WTC11 (cell line): ENCODE measurements around the gene CXCL14. TPM values are rescaled to one million over a fixed set of nuclear protein-coding genes. Genes with fewer than 3 reads are reported as not detected.

ENCODE experiments used
- ATAC-seq: fragments of 200-7000 bp; cut with Tn5 transposase; 2 replicates; pipeline ENCODE4 v1.10.0; 2021; ENCODE audit warnings: mild to moderate bottlenecking, moderate library complexity
- CTCF ChIA-PET: fragments of 300-600 bp; sonication (Branson Sonifier 250); formaldehyde crosslinking; loops from one replicate; lab custom pipeline; 2021; ENCODE audit warnings: antibody characterized with exemption; lab: Charles Lee
- POLR2A ChIA-PET: fragments of 350-600 bp; sonication (Branson Sonifier 250); formaldehyde crosslinking; loops from one replicate; lab custom pipeline; 2021; ENCODE audit warnings: antibody characterized with exemption; lab: Charles Lee
- DNase-seq: peaks from one replicate; pipeline ENCODE4 v3.0.0; 2021; ENCODE audit warnings: low spot score
- H3K27ac Mint-ChIP-seq: 2 replicates; pipeline ENCODE4 v1.8.0; 2021; ENCODE audit warnings: mixed read lengths
- H3K27me3 Mint-ChIP-seq: 2 replicates; pipeline ENCODE4 v1.8.0; 2021; ENCODE audit warnings: low read depth, mild to moderate bottlenecking, moderate library complexity, mixed read lengths
- H3K36me3 Mint-ChIP-seq: 2 replicates; pipeline ENCODE4 v1.8.0; 2021; ENCODE audit warnings: mixed read lengths
- H3K4me1 Mint-ChIP-seq: 2 replicates; pipeline ENCODE4 v1.8.0; 2022; ENCODE audit warnings: mixed read lengths
- H3K4me3 Mint-ChIP-seq: 2 replicates; pipeline ENCODE4 v1.8.0; 2021; ENCODE audit warnings: mild to moderate bottlenecking, moderate library complexity, mixed read lengths
- H3K9me3 Mint-ChIP-seq: 2 replicates; pipeline ENCODE4 v1.8.0; 2021; ENCODE audit warnings: mixed read lengths
- AFF4 ChIP-seq: sonication (generic); formaldehyde crosslinking; IDR thresholded peaks from 2 replicates; pipeline ENCODE4 v1.8.1; 2023; ENCODE audit warnings: mild to moderate bottlenecking, missing genetic modification reagents, borderline replicate concordance
- CBFB ChIP-seq: sonication (generic); formaldehyde crosslinking; IDR thresholded peaks from 2 replicates; pipeline ENCODE4 v1.8.1; 2022; ENCODE audit warnings: mild to moderate bottlenecking, low read depth, missing genetic modification reagents
- CREB1 ChIP-seq: sonication (generic); formaldehyde crosslinking; IDR thresholded peaks from 2 replicates; pipeline ENCODE4 v1.8.0; 2023; ENCODE audit warnings: mild to moderate bottlenecking, missing genetic modification reagents
- CTCF ChIP-seq: fragments of 200-600 bp; IDR thresholded peaks from 2 replicates; pipeline ENCODE4 v1.8.0; 2022; ENCODE audit warnings: antibody characterized with exemption
- E2F4 ChIP-seq: sonication (generic); formaldehyde crosslinking; IDR thresholded peaks from 2 replicates; pipeline ENCODE4 v1.8.1; 2022; ENCODE audit warnings: low read depth, mild to moderate bottlenecking, moderate library complexity, missing genetic modification reagents, borderline replicate concordance
- ESRRA ChIP-seq: sonication (generic); formaldehyde crosslinking; IDR thresholded peaks from 2 replicates; pipeline ENCODE4 v1.8.1; 2022; ENCODE audit warnings: mild to moderate bottlenecking, missing genetic modification reagents, borderline replicate concordance
- GRHL2 ChIP-seq: fragments of 250-450 bp; sonication (Bioruptor Pico); IDR thresholded peaks from 2 replicates; pipeline ENCODE4 v1.8.0; 2022; ENCODE audit warnings: mild to moderate bottlenecking, moderate library complexity; ENCODE audit not compliant: insufficient replicate concordance, severe bottlenecking
- HMGA2 ChIP-seq: fragments of 250-450 bp; sonication (Bioruptor Pico); IDR thresholded peaks from 2 replicates; pipeline ENCODE4 v1.4.0; 2021; ENCODE audit warnings: mild to moderate bottlenecking, moderate library complexity
- KAT7 ChIP-seq: sonication (generic); formaldehyde crosslinking; IDR thresholded peaks from 2 replicates; pipeline ENCODE4 v1.8.1; 2023; ENCODE audit warnings: missing genetic modification reagents, mild to moderate bottlenecking, borderline replicate concordance
- MAX ChIP-seq: sonication (generic); formaldehyde crosslinking; IDR thresholded peaks from 2 replicates; pipeline ENCODE4 v1.8.0; 2022; ENCODE audit warnings: mild to moderate bottlenecking, missing genetic modification reagents
- NFE2L1 ChIP-seq: sonication (generic); formaldehyde crosslinking; IDR thresholded peaks from 2 replicates; pipeline ENCODE4 v1.8.1; 2023; ENCODE audit warnings: missing genetic modification reagents
- OVOL2 ChIP-seq: fragments of 250-450 bp; sonication (Bioruptor Pico); IDR thresholded peaks from 2 replicates; pipeline ENCODE4 v1.9.0; 2021; ENCODE audit warnings: mild to moderate bottlenecking, borderline replicate concordance
- RELA ChIP-seq: sonication (generic); formaldehyde crosslinking; IDR thresholded peaks from 2 replicates; pipeline ENCODE4 v1.8.1; 2022; ENCODE audit warnings: missing genetic modification reagents, mild to moderate bottlenecking, borderline replicate concordance
- SMAD3 ChIP-seq: sonication (generic); formaldehyde crosslinking; IDR thresholded peaks from 2 replicates; pipeline ENCODE4 v1.8.0; 2022; ENCODE audit warnings: missing genetic modification reagents, mild to moderate bottlenecking, borderline replicate concordance
- SOX15 ChIP-seq: fragments of 250-450 bp; sonication (Bioruptor Pico); IDR thresholded peaks from 2 replicates; pipeline ENCODE4 v1.9.0; 2021; ENCODE audit warnings: mild to moderate bottlenecking
- SP1 ChIP-seq: sonication (generic); formaldehyde crosslinking; conservative IDR thresholded peaks from 2 replicates; pipeline ENCODE4 v1.8.1; 2022; ENCODE audit warnings: missing genetic modification reagents
- STAT6 ChIP-seq: sonication (generic); formaldehyde crosslinking; conservative IDR thresholded peaks from 2 replicates; pipeline ENCODE4 v1.8.1; 2023; ENCODE audit warnings: mild to moderate bottlenecking, low read depth, missing genetic modification reagents, moderate library complexity
- TEAD1 ChIP-seq: sonication (generic); formaldehyde crosslinking; IDR thresholded peaks from 2 replicates; pipeline ENCODE4 v1.8.0; 2022; ENCODE audit warnings: mild to moderate bottlenecking, missing genetic modification reagents
- ZNF138 ChIP-seq: sonication (generic); formaldehyde crosslinking; conservative IDR thresholded peaks from 2 replicates; pipeline ENCODE4 v1.8.1; 2022; ENCODE audit warnings: mild to moderate bottlenecking, moderate library complexity, missing genetic modification reagents
- ZNF232 ChIP-seq: sonication (generic); formaldehyde crosslinking; IDR thresholded peaks from 2 replicates; pipeline ENCODE4 v1.8.0; 2022; ENCODE audit warnings: mild to moderate bottlenecking, missing genetic modification reagents
- ZNF263 ChIP-seq: sonication (generic); formaldehyde crosslinking; IDR thresholded peaks from 2 replicates; pipeline ENCODE4 v1.8.1; 2022; ENCODE audit warnings: low read depth, mild to moderate bottlenecking, moderate library complexity, missing genetic modification reagents
- ZNF416 ChIP-seq: fragments of 250-450 bp; sonication (Bioruptor Pico); IDR thresholded peaks from 2 replicates; pipeline ENCODE4 v1.9.0; 2021; ENCODE audit warnings: mild to moderate bottlenecking, inconsistent platforms
- ZNF671 ChIP-seq: fragments of 250-450 bp; sonication (Bioruptor Pico); IDR thresholded peaks from 2 replicates; pipeline ENCODE4 v1.8.0; 2021; ENCODE audit warnings: mild to moderate bottlenecking
- total RNA-seq: library from RNA; stranded (reverse); gene quantifications from 3 replicates; pipeline ENCODE4 v1.2.3, GENCODE V29; 2021

Gene CXCL14
- total RNA-seq, 1 experiment from 2014 or later: 0.87 TPM

- H3K4me3 Mint-ChIP-seq: no peak overlapping the region
- CTCF ChIA-PET: no interaction called here
- H3K4me1 Mint-ChIP-seq: peaks cover 11% of the 10 kb centered on the region
- H3K36me3 Mint-ChIP-seq: no peaks in the 10 kb centered on the region
- POLR2A ChIA-PET: no interaction called here
- H3K27ac Mint-ChIP-seq: no peak overlapping the region
- no peak for ATAC-seq
- DNase-seq: no peak
- peaks cover 21% of the 10 kb centered on the region for H3K27me3 Mint-ChIP-seq
- H3K9me3 Mint-ChIP-seq: peaks cover 8% of the 10 kb centered on the region; the same call in 1 of the 2 replicates
- TF ChIP-seq MAX (CRISPR knock-in tag) (no peak), SOX15 (CRISPR knock-in tag) (no peak), RELA (CRISPR knock-in tag) (no peak), ZNF138 (CRISPR knock-in tag) (no peak), ZNF416 (CRISPR knock-in tag) (no peak), CBFB (CRISPR knock-in tag) (no peak), SMAD3 (CRISPR knock-in tag) (no peak)
- TF ChIP-seq, all 79 proteins: peak for 0
Measured at GRCh38 chr5:135598691-135599395, 20.1 kb upstream of the CXCL14 start.

GRCh38 chr5:135596788-135597187 lies 18.0 kb upstream of the CXCL14 start:
- H3K27ac Mint-ChIP-seq: no peak overlapping the region
- no peak for TF ChIP-seq AFF4 (CRISPR knock-in tag)
- no peak for TF ChIP-seq ZNF671
- no peak for TF ChIP-seq ESRRA (CRISPR knock-in tag)
- no peak for TF ChIP-seq ZNF138 (CRISPR knock-in tag)
- no peak for TF ChIP-seq NFE2L1 (CRISPR knock-in tag)
- no peak for TF ChIP-seq OVOL2 (CRISPR knock-in tag)
- TF ChIP-seq KAT7: no peak
- no peak for TF ChIP-seq ZNF232 (CRISPR knock-in tag)
- no peak for TF ChIP-seq HMGA2
- TF ChIP-seq TEAD1 (CRISPR knock-in tag): no peak
- TF ChIP-seq GRHL2: no peak
- no peak for TF ChIP-seq CTCF
- no peak for TF ChIP-seq ZNF263 (CRISPR knock-in tag)
- TF ChIP-seq SMAD3 (CRISPR knock-in tag): no peak
- TF ChIP-seq CREB1: no peak
- TF ChIP-seq E2F4 (CRISPR knock-in tag): no peak
- no peak for TF ChIP-seq STAT6
- TF ChIP-seq SP1 (CRISPR knock-in tag): no peak
- no peak overlapping the region for H3K4me3 Mint-ChIP-seq
- H3K9me3 Mint-ChIP-seq: peaks cover 8% of the 10 kb centered on the region; the same call in 1 of the 2 replicates
- DNase-seq (no peak), ATAC-seq (no peak)
- POLR2A ChIA-PET: no interaction called here
- no peaks in the 10 kb centered on the region for H3K4me1 Mint-ChIP-seq
- CTCF ChIA-PET: interaction anchor here (2.0 kb wide), 1 partner anchor 30 kb away, joined by 7 read pairs; no protein-coding TSS in a partner anchor
- H3K36me3 Mint-ChIP-seq: no peaks in the 10 kb centered on the region
- peaks cover 12% of the 10 kb centered on the region for H3K27me3 Mint-ChIP-seq
